Eye (tissue), 1 donor: ENCODE results near the gene PMM1.
"Not testable (repeated sequence)": the region's sequence is repeated elsewhere in the genome, so short reads cannot be mapped to it uniquely, and the experiment has no call there.

Experiments
- DNase-seq: peaks from one replicate; pipeline ENCODE4 v3.0.0-alpha.2; 2015

The PMM1 gene

GRCh38 chr22:41562461-41562860, 27.2 kb downstream of the PMM1 start:
- peak; percentile 29 for DNase-seq

DNA sequence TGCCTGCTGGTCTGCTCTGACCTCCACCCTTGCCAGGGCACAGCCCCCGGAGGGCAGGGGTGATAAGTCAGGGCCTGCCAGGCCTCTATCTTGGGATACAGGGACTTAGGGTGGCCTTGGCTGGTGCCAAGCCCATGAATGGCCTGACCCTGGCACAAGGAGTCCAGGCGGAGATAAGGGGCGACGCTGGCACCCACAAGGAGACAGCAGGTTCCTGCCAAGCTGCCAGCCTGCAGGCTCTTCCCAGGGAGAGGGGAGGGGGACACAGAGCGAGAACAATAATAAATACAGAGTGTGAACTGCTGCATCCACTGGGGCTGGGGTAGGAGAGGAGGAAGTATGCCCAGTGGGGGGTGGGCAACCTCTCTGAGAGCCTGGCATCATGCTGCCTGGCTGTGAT, 27.9 kb downstream of the PMM1 start:
- DNase-seq, result no peak

DNA sequence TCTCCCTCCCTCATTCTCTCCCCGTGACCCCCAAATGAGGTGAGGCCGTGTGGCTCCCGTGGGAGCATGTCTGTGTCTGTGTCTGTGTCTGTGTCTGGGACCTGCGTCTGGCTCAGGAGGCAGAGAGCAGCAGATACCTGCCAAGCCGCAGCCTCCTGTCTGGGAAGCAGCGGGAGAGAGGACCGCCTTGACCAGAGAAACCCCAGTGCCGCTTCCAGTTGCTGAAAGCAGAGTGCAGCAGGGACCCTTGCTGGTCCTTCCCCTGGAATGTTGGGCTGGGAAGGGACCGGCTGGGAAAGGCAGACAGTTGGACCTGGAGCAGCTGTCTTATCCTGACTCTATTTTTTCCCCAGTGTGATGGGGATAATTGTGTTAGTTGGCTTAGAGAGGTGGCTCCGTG, 28.3 kb downstream of the PMM1 start:
- DNase-seq, result no peak

GRCh38 chr22:41560095-41560471, 29.6 kb downstream of the PMM1 start:
- no peak for DNase-seq

DNA sequence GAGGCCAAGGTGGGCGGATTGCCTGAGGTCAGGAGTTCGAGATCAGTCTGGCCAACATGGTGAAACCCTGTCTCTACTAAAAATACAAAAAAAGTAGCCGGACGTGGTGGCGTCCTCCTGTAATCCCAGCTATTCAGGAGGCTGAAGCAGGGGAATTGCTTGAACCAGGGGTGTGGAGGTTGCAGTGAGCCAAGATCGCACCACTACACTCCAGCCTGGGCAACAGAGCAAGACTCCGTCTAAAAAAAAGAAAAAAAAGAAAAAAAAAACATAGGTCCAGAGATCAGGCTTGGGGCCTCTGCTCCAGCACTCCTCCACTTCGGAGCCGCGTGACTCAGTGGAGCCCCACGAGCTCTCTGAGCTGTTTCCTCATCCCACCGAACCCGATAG, 31.4 kb downstream of the PMM1 start:
- not testable (repeated sequence) for DNase-seq

DNA sequence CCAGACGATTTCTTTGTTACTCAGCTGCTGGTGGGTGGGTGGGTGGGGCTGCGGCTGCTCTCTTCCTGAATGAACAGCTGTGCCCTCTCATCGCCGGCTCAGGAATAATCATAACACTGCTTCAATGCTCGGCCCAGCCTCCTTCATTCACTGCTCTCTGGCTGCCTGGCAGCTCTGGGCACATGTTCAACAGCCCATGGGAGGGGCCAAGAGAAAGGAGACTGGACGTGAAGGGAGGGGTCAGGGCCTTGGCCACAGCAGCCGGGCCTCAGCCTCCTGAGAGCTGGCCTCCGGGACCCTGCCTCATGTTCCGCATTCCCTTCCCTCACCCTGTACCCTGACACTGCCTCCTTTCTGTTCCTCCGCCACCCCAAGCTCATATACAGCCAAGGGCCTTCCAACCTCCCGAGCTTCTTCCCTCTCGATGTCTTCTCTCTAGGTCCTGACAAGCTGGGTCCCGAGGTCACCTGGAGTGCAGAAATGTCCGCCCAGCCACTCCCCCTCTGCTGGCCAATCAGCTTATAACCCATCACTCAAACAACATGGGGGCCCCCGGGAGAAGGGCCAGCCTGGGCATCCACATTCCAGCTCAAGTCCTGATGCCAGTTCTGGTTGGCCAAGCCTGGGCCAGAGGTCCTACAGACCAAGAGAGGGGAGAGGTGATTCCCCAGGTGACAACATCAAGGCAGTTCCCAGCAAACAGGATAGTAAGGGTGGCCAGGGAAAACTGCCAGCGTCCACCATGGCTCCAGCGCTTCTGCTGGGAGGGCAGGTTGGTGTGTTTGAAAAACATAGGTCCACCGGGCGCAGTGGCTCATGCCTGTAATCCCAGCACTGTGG, 32.0 kb downstream of the PMM1 start:
- peak; percentile 86 for DNase-seq

- no peak for DNase-seq
Observed at GRCh38 chr22:41556561-41556960, 33.1 kb downstream of the PMM1 start.

GRCh38 chr22:41555325-41555982, 34.2 kb downstream of the PMM1 start:
- DNase-seq, result no peak

- DNase-seq, result no peak
Observed at GRCh38 chr22:41551877-41552582, 37.6 kb downstream of the PMM1 start.

GRCh38 chr22:41550952-41551491, 38.6 kb downstream of the PMM1 start:
- peak; percentile 29 for DNase-seq

DNA sequence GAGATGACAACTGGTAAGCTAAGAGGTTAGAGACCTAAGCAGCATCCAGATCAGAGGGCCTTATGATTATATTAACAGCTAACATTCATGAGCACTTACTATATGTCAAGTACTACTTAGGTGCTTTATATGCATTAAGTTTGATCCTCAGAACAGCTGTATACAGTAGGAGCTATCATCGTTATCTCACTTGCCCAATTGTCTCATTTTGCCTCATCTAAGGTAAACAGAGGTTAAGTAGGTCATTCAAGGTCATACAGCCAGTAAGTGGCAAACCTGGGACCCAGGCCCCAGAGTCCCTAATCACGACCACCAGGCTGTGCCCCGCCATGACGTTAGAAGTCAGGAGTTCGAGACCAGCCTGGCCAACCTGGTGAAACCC, 40.8 kb downstream of the PMM1 start:
- DNase-seq, result no peak

GRCh38 chr22:41544671-41545476, 44.8 kb downstream of the PMM1 start:
- no peak for DNase-seq

DNA sequence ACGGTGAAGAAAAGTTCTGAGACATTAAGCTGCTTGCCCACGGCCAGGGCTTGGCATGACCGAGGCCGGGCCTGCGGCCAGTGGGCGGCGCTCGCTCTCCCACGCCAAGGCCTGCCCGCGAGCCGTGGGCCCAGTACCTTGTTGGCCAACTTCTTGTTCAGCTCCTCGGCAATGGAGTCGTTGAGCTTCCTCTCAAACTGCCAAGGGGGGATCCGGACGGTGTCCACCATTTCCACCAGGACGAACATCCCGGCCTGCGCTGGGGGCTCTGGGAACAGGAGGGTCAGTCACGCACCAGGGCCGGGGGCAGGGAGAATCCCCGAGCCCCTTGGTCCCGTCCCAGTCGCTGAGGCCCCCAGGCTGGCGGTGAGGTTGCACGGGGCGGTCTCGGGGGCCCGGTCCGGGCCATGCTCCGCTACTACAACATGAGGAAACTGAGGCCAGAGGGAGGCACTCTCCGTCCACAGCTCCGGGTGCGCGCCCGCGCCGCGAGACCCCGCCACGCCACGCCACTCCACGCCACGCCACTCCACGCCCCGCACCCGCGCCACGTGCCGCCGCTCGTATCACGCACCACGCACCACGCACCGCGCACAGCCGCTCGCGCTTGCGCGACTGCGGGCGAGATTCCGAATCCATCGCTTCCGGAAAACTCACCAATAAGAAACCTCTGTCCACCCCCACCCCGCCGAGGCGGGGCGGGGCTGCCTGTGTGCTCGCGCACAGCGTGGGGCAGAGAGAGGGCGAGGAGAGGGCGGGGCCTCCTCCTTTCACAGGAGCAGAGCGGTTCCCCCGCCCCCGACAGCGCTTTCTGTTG, 45.6 kb downstream of the PMM1 start, which contains the start of gene POLR3H:
TSS of gene POLR3H (minus strand) at position 617 of the 817 bp plus-strand sequence. CDS start at position 248, 369 bp downstream.
- peak; percentile 99 for DNase-seq

DNA sequence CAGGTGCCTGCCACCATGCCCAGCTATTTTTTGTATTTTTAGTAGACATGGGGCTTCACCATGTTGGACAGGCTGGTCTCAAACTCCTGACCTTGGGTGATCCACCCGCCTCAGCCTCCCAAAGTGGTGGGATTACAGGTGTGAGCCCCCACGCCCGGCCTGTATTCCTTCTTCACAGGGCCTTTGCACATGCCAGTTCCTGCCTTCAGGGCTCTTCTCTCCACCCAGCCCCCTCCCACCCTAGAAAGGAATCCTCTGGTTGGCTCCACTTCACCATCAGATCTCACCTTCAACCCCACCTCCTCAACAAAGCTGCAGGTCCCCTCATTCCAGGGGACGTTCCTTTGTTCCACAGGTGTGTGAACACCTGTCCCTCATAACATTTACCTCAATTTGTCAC, 47.4 kb downstream of the PMM1 start:
- no peak for DNase-seq

DNA sequence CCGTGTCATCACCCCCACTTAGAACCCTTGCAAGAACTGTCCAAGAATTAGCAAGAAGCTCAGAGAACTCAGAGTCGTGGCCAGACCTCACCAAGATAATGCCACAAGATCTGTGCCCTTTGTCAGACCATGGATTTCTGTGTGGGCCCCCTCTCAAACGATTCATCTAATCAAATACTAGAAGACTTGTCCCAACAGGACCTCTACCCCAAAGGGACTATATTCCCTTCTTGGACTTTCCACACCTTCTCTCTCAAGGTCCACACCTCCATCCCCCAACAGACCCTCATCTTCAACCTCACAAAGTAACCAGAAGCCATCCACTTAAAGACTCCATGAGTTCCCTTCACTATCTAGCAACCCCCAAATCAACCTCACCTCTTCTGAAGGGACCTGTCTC, 48.2 kb downstream of the PMM1 start:
- DNase-seq, result no peak

DNA sequence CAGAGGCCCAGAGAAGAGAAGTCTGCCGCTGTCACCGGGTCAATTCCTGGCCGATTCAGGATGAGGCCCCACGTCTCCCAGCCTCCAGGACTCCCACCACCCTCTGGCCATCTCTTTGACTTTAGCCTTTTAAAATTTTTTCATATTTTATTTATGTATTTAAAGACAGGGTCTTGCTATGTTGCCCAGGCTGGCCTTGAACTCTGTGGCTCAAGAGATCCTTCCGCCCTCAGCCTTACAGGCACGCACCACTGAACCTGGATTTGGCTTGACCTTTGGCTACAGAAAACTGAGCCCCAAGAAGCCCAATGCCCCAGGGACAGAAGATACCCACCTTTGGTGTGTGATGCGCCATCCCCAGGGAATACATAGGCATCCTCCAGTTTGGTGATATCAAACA, 49.3 kb downstream of the PMM1 start:
- DNase-seq, result no peak

DNA sequence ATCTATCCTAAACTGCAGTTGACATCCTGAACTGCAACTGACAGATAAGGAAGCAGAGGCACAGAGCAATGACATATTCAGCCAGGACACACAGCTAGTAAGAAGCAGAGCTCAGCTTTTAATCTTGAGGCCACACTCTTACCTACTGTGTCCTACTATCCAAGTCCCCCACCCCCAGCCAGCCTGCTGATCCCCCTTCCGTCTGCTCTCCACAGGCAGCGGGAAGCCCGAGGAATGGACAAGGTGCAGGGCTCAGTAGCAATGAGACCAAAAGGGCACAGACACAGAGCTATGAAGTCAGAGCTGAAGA, 49.7 kb downstream of the PMM1 start:
- no peak for DNase-seq

DNA sequence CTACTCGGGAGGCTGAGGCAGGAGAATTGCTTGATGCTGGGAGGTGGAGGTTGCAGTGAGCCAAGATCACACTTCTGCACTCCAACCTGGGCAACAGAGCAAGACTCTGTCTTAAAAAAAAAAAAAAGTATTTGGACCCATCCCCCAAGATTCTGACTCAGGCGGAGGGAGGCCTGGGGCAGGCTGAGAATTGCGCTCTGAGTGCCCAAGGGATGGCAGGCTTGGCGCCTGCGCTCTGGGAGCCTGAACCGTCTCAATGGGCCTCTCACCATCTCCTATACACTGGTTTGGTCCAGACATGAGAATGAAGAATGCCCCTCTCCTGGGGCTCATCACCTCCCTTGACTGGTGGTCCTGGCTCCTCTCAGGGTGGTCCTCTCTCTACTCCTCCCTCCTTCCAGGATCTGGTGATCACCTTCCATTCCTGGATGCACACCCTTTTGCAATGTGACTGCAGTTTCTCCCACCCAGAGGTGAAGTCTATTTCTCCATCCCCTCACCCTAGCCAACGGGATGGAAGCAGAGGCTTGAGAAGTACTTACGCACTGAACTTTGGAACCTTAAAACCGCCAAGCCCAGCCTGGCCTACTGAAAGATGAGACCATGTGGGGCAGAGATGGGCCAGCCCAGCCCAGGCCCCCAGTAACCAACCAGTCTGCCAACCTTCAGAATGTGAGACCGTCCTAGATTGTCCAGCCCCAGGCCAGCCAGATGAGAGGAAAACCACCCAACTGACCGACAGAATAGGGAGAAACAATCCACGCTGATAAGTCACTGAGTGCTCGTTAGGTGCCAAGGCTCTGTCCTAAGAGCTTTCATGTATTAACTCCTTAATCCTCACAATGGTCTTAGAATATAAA, 50.3 kb downstream of the PMM1 start:
- DNase-seq, result no peak

GRCh38 chr22:41538583-41538982, 51.1 kb downstream of the PMM1 start:
- DNase-seq, result no peak

- DNase-seq, result no peak
Observed at GRCh38 chr22:41537203-41537602, 52.4 kb downstream of the PMM1 start.

GRCh38 chr22:41535244-41535643, 54.4 kb downstream of the PMM1 start:
- DNase-seq, result no peak
